DND-41 (cell line): ENCODE data around the gene PEX7.

Experiments used
- ATAC-seq: fragments of 200-7000 bp; cut with Tn5 transposase; 3 replicates; pipeline ENCODE4 v1.9.1; 2021; ENCODE audit warnings: low read depth; ENCODE audit not compliant: insufficient read depth
- DNase-seq: peaks from one replicate; pipeline ENCODE4 v3.0.0-alpha.2; 2020
- H2AFZ ChIP-seq: 2 replicates; pipeline ENCODE4 v1.6.0; 2012; ENCODE audit warnings: low read depth, low read length
- H3K27ac ChIP-seq: 2 replicates; pipeline ENCODE4 v1.5.1; 2012; ENCODE audit warnings: low read length, inconsistent platforms
- H3K27me3 ChIP-seq: fragments of 200-600 bp; sonication (generic); 2 replicates; pipeline ENCODE4 v1.6.0; 2012; ENCODE audit warnings: low read length, mild to moderate bottlenecking, inconsistent platforms; ENCODE audit not compliant: insufficient read depth, poor library complexity
- H3K36me3 ChIP-seq: 2 replicates; pipeline ENCODE4 v1.5.1; 2012; ENCODE audit warnings: low read length, inconsistent platforms; ENCODE audit not compliant: insufficient read depth
- H3K4me1 ChIP-seq: 2 replicates; pipeline ENCODE4 v1.5.1; 2012; ENCODE audit warnings: mild to moderate bottlenecking, low read length; ENCODE audit not compliant: insufficient read depth
- H3K4me2 ChIP-seq: 2 replicates; pipeline ENCODE4 v1.6.0; 2012; ENCODE audit warnings: mild to moderate bottlenecking, moderate library complexity, low read length, inconsistent platforms; ENCODE audit not compliant: insufficient read depth
- H3K4me3 ChIP-seq, 2 experiments: fragments of 200-600 bp in 1 of 2; shearing (Covaris generic) in 1 of 2; 2 replicates each; pipeline ENCODE4 v1.5.1; 2012 to 2016; ENCODE audit warnings: inconsistent platforms in 2 of 2, low read length in 2 of 2, mild to moderate bottlenecking in 2 of 2, low read depth in 1 of 2, moderate library complexity in 1 of 2
- H3K79me2 ChIP-seq: 2 replicates; pipeline ENCODE4 v1.6.0; 2012; ENCODE audit warnings: low read length, inconsistent platforms; ENCODE audit not compliant: insufficient read depth
- H3K9ac ChIP-seq: 2 replicates; pipeline ENCODE4 v1.6.0; 2012; ENCODE audit warnings: low read depth, mild to moderate bottlenecking, inconsistent platforms, low read length, moderate library complexity
- H3K9me3 ChIP-seq: 2 replicates; pipeline ENCODE4 v1.5.1; 2012; ENCODE audit warnings: low read length, moderate library complexity, mild to moderate bottlenecking, inconsistent platforms; ENCODE audit not compliant: insufficient read depth, severe bottlenecking
- H4K20me1 ChIP-seq: 2 replicates; pipeline ENCODE4 v1.6.0; 2012; ENCODE audit warnings: low read length; ENCODE audit not compliant: insufficient read depth
- CTCF ChIP-seq: IDR thresholded peaks from 2 replicates; pipeline ENCODE4 v1.5.1; 2012; ENCODE audit warnings: borderline replicate concordance, low read length, moderate library complexity, mild to moderate bottlenecking; ENCODE audit not compliant: poor library complexity, severe bottlenecking; ENCODE audit errors: extremely low read depth
- EZH2 ChIP-seq: IDR thresholded peaks from 3 replicates; pipeline ENCODE4 v1.6.1; 2012; ENCODE audit warnings: borderline replicate concordance, low read depth, mild to moderate bottlenecking, moderate library complexity, low read length, inconsistent platforms; ENCODE audit not compliant: severe bottlenecking

PEX7 gene

DNA sequence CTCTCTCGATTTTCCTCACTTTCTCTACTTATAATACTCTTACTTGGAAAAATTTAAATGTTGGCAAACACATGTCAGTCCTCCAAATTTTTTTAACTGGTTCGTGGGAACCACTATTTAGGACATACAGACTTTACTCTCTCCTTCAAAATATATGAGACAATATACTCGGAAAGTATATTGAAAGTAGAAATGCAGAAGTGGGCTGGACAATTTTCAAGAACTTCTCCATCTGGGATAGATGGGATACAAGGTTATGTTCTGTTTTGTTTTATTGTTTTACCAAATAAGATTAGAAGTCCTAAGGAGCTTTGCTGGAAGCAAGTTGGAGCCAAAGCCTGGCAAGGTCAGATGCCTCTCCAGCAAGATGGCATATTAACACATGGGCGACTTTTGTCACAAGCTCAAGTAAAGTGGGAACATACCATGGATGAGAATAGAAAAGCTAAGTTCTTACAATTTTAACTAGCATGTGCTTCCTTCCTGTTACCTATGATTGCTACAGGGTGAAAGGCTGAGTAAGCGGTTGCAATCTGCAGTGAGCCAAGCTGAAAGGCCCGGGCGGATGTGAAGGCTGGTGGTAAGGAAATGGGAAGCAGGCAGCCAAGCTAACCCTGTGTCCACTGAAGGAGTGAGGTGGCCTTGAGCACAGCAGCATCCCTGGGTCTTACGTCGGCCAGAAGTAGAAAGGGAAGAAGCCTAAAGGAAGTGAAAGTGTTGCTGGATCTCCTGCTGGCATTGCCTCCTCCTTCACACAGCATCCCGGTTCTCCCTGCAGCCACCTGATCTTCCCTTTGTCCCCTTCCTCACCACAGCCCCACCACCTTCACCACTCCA, 37.3 kb upstream of the PEX7 start:
- Histone ChIP-seq H2AFZ (no peak overlapping the region), H3K4me2 (no peak overlapping the region), H3K27me3 (peaks cover 6% of the 10 kb centered on the region), H3K9me3 (no peaks in the 10 kb centered on the region), H3K27ac (no peak overlapping the region), H3K36me3 (no peaks in the 10 kb centered on the region), H3K4me3 (no peak overlapping the region), H3K9ac (no peak overlapping the region), H3K79me2 (no peaks in the 10 kb centered on the region), H4K20me1 (no peaks in the 10 kb centered on the region), H3K4me1 (peaks cover 8% of the 10 kb centered on the region)
- ATAC-seq = no peak
- DNase-seq = no peak
- TF ChIP-seq EZH2 (no peak), CTCF (no peak)

DNA sequence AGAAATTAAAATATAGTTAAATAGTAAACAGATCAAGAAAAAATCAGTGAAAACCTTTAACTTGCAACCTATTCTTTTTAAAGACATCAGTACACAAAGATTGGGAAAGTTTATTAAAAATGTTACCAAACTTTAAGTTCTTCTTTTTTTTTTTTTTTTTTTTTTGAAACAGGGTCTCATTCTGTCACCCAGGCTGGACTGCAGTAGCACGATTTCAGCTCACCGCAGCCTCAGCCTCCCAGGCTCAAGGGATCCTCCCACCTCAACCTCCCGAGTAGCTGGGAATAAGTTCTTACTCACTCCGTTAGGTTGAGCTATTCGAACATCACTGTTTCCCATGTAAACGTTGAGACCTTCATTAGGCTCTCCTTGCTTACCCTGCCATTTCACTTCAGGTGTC, 35.7 kb upstream of the PEX7 start:
- no peak for TF ChIP-seq CTCF
- TF ChIP-seq EZH2 = no peak
- no peaks in the 10 kb centered on the region for H4K20me1 ChIP-seq
- no peak overlapping the region for H3K27ac ChIP-seq
- H3K4me3 ChIP-seq = no peak overlapping the region
- no peaks in the 10 kb centered on the region for H3K9me3 ChIP-seq
- no peak overlapping the region for H3K4me2 ChIP-seq
- ATAC-seq = no peak
- H3K79me2 ChIP-seq = no peaks in the 10 kb centered on the region
- peaks cover 8% of the 10 kb centered on the region for H3K4me1 ChIP-seq
- H2AFZ ChIP-seq = no peak overlapping the region
- H3K9ac ChIP-seq = no peak overlapping the region
- no peaks in the 10 kb centered on the region for H3K36me3 ChIP-seq
- H3K27me3 ChIP-seq = peaks cover 3% of the 10 kb centered on the region
- DNase-seq = no peak

GRCh38 chr6:136787726-136788068, 34.7 kb upstream of the PEX7 start:
- Histone ChIP-seq H3K9me3 (no peaks in the 10 kb centered on the region), H3K4me1 (peaks cover 9% of the 10 kb centered on the region), H3K4me3 (no peak overlapping the region), H3K27me3 (peaks cover 6% of the 10 kb centered on the region), H4K20me1 (no peaks in the 10 kb centered on the region), H3K4me2 (no peak overlapping the region), H3K79me2 (no peaks in the 10 kb centered on the region), H2AFZ (no peak overlapping the region), H3K36me3 (no peaks in the 10 kb centered on the region), H3K27ac (no peak overlapping the region), H3K9ac (no peak overlapping the region)
- no peak for DNase-seq
- ATAC-seq = no peak
- TF ChIP-seq CTCF (no peak), EZH2 (no peak)
